Hepatocyte (in vitro differentiated cells): Measurements from ENCODE around the gene FER1L5.

ENCODE experiments used
- EZH2phosphoT487 ChIP-seq: fragments of 200-600 bp; sonication (generic); IDR thresholded peaks from one replicate; pipeline ENCODE4 v1.6.1; 2018; ENCODE audit warnings: antibody characterized with exemption, mild to moderate bottlenecking, low read depth, moderate library complexity; ENCODE audit not compliant: unreplicated experiment, severe bottlenecking
- TF ChIP-seq, protein P1 (sequence below): fragments of 200-600 bp; sonication (generic); IDR thresholded peaks from 2 replicates; pipeline ENCODE4 v1.5.1; 2016; ENCODE audit warnings: antibody characterized with exemption, mild to moderate bottlenecking; ENCODE audit not compliant: poor library complexity

DNA sequence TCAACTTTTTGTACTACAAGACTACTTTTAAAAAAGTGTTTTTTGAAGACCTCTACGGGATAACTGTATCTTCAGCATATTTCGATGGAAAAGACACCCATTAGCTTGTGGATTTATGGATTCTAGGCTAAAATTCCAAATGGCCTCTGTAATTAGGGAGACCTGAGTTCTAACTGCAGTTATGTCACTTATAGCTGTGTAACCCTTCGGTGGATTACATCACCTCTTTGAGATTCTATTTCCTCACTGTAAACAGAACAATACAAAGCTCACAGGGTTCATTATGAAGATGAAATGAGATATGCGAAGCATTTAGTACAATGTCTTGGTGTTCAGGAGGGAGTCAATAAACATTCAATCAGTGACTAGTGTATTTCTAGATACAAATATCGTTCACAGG, 73.1 kb downstream of the FER1L5 start:
- TF ChIP-seq, protein P1, sequence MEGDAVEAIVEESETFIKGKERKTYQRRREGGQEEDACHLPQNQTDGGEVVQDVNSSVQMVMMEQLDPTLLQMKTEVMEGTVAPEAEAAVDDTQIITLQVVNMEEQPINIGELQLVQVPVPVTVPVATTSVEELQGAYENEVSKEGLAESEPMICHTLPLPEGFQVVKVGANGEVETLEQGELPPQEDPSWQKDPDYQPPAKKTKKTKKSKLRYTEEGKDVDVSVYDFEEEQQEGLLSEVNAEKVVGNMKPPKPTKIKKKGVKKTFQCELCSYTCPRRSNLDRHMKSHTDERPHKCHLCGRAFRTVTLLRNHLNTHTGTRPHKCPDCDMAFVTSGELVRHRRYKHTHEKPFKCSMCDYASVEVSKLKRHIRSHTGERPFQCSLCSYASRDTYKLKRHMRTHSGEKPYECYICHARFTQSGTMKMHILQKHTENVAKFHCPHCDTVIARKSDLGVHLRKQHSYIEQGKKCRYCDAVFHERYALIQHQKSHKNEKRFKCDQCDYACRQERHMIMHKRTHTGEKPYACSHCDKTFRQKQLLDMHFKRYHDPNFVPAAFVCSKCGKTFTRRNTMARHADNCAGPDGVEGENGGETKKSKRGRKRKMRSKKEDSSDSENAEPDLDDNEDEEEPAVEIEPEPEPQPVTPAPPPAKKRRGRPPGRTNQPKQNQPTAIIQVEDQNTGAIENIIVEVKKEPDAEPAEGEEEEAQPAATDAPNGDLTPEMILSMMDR: no peak
- TF ChIP-seq EZH2phosphoT487: no peak
